CD4-positive, alpha-beta T cell (primary cell): ENCODE results near the gene SHANK1. TPM values are rescaled to one million over a fixed set of nuclear protein-coding genes. Genes with fewer than 3 reads are reported as not detected.

ENCODE experiments used
- ATAC-seq: fragments of 200-7000 bp; cut with Tn5 transposase; one replicate; pipeline ENCODE4 v1.10.0; 2022; ENCODE audit warnings: mild to moderate bottlenecking; ENCODE audit not compliant: poor library complexity
- CTCF ChIA-PET: fragments of 350-600 bp; sonication (Branson Sonifier 250); formaldehyde crosslinking; loops from one replicate; lab custom pipeline; 2021; ENCODE audit warnings: antibody characterized with exemption, inconsistent platforms; lab: Charles Lee
- POLR2A ChIA-PET: fragments of 350-600 bp; sonication (Branson Sonifier 250); formaldehyde crosslinking; loops from one replicate; lab custom pipeline; 2021; ENCODE audit warnings: antibody characterized with exemption, inconsistent platforms; lab: Charles Lee
- DNase-seq, 14 experiments: peaks; one replicate each; pipeline ENCODE4 v3.0.0-alpha.2; 2013 to 2020; ENCODE audit warnings: mixed read lengths in 2 of 14
- H3K27ac ChIP-seq, 2 donors: one replicate each; pipeline versions ENCODE4 v1.5.1 to v1.7.0; 2013; ENCODE audit warnings: low read length in 2 of 2, low read depth in 1 of 2, mild to moderate bottlenecking in 1 of 2
- H3K27me3 ChIP-seq, 2 experiments: 1 replicate in 1 of 2; 2 replicates in 1 of 2; pipeline versions ENCODE4 v1.6.1 to v1.7.0; 2013; ENCODE audit warnings: low read length in 2 of 2, control low read depth in 1 of 2, mild to moderate bottlenecking in 1 of 2, moderate library complexity in 1 of 2; ENCODE audit not compliant: insufficient read depth in 2 of 2, control insufficient read depth in 1 of 2
- H3K36me3 ChIP-seq: one replicate; pipeline ENCODE4 v1.6.1; 2013; ENCODE audit warnings: low read length, control low read depth; ENCODE audit not compliant: insufficient read depth
- H3K4me1 ChIP-seq: one replicate; pipeline ENCODE4 v1.6.1; 2013; ENCODE audit warnings: low read length, control low read depth; ENCODE audit not compliant: insufficient read depth
- H3K4me3 ChIP-seq: one replicate; pipeline ENCODE4 v1.5.1; 2013; ENCODE audit warnings: mild to moderate bottlenecking, low read length, moderate library complexity
- H3K9me3 ChIP-seq, 2 experiments: 1 replicate in 1 of 2; 2 replicates in 1 of 2; pipeline versions ENCODE4 v1.6.1 to v1.7.0; 2013; ENCODE audit warnings: low read length in 2 of 2, mild to moderate bottlenecking in 2 of 2, control low read depth in 1 of 2, moderate library complexity in 1 of 2; ENCODE audit not compliant: control insufficient read depth in 1 of 2, insufficient read depth in 1 of 2
- H3K27ac Mint-ChIP-seq: one replicate; pipeline ENCODE4 v1.8.0; 2020; ENCODE audit warnings: mixed read lengths
- H3K27me3 Mint-ChIP-seq: one replicate; pipeline ENCODE4 v1.8.0; 2021; ENCODE audit warnings: mixed read lengths
- H3K36me3 Mint-ChIP-seq: one replicate; pipeline ENCODE4 v1.8.0; 2021; ENCODE audit warnings: low read depth, mixed read lengths
- H3K4me1 Mint-ChIP-seq: one replicate; pipeline ENCODE4 v1.8.0; 2021; ENCODE audit warnings: low read depth, mixed read lengths
- H3K4me3 Mint-ChIP-seq: one replicate; pipeline ENCODE4 v1.8.0; 2020; ENCODE audit warnings: mild to moderate bottlenecking, mixed read lengths
- H3K9me3 Mint-ChIP-seq: one replicate; pipeline ENCODE4 v1.8.0; 2020; ENCODE audit warnings: mixed read lengths
- CTCF ChIP-seq: fragments of 200-600 bp; IDR thresholded peaks from one replicate; pipeline ENCODE4 v1.8.0; 2022; ENCODE audit warnings: antibody characterized with exemption, mild to moderate bottlenecking
- intact Hi-C, 2 experiments: fragments of 100-400 bp; cut with DNase I in 1 of 2; cut with micrococcal nuclease in 1 of 2; formaldehyde crosslinking; loops; one replicate each; pipeline versions ENCODE4 v1.15.1 to v1.9.0; 2023 to 2025; cut with DNase I, micrococcal nuclease
- total RNA-seq, 174 experiments: library from RNA in 2 of 174; stranded (reverse) in 2 of 174; gene quantifications; one replicate each; pipeline ENCODE4 v1.2.3 and lab custom pipeline; 2021 to 2026

SHANK1 gene
- total RNA-seq, 2 experiments from 2014 or later: not detected

- peaks cover 46% of the 10 kb centered on the region for H3K27me3 Mint-ChIP-seq
- DNase-seq: no peak
- TF ChIP-seq CTCF: no peak
- H3K4me1 ChIP-seq: no peaks in the 10 kb centered on the region
- no peaks in the 10 kb centered on the region for H3K9me3 Mint-ChIP-seq
- no peak overlapping the region for H3K4me3 Mint-ChIP-seq
- H3K27ac ChIP-seq: no peak overlapping the region
- intact Hi-C loops: no loop called here
- H3K27ac Mint-ChIP-seq: no peak overlapping the region
- peaks cover 0 to 4% of the 10 kb centered on the region in 2 experiments for H3K9me3 ChIP-seq
- ATAC-seq: no peak
- H3K36me3 Mint-ChIP-seq: no peaks in the 10 kb centered on the region
- no peaks in the 10 kb centered on the region for H3K36me3 ChIP-seq
- ChIA-PET CTCF (no interaction called here), POLR2A (no interaction called here)
- H3K4me1 Mint-ChIP-seq: no peaks in the 10 kb centered on the region
- peaks cover 0 to 10% of the 10 kb centered on the region in 2 experiments for H3K27me3 ChIP-seq
- no peak overlapping the region for H3K4me3 ChIP-seq
These were observed 25.6 kb upstream of the SHANK1 start for GRCh38 chr19:50745221-50745620.

- ChIA-PET CTCF (no interaction called here), POLR2A (no interaction called here)
- peaks cover 56% of the 10 kb centered on the region for H3K27me3 Mint-ChIP-seq
- H3K36me3 Mint-ChIP-seq: no peaks in the 10 kb centered on the region
- H3K27me3 ChIP-seq: peaks cover 0 to 16% of the 10 kb centered on the region in 2 experiments
- no peaks in the 10 kb centered on the region for H3K36me3 ChIP-seq
- H3K9me3 ChIP-seq: peaks cover 0 to 4% of the 10 kb centered on the region in 2 experiments
- no peak overlapping the region for H3K4me3 Mint-ChIP-seq
- no peak overlapping the region for H3K4me3 ChIP-seq
- H3K4me1 Mint-ChIP-seq: no peaks in the 10 kb centered on the region
- TF ChIP-seq CTCF: no peak
- ATAC-seq (no peak), DNase-seq (no peak)
- intact Hi-C loops: no loop called here
- H3K4me1 ChIP-seq: no peaks in the 10 kb centered on the region
- H3K27ac Mint-ChIP-seq: no peak overlapping the region
- no peaks in the 10 kb centered on the region for H3K9me3 Mint-ChIP-seq
- no peak overlapping the region for H3K27ac ChIP-seq
These were observed 23.9 kb upstream of the SHANK1 start for GRCh38 chr19:50743537-50743936.

GRCh38 chr19:50741179-50741933, 21.8 kb upstream of the SHANK1 start:
- no peak for ATAC-seq
- no peaks in the 10 kb centered on the region for H3K36me3 Mint-ChIP-seq
- no peak for TF ChIP-seq CTCF
- Histone ChIP-seq H3K36me3 (no peaks in the 10 kb centered on the region), H3K27me3 (peaks cover 5 to 14% of the 10 kb centered on the region in 2 experiments), H3K4me1 (no peaks in the 10 kb centered on the region), H3K27ac (no peak overlapping the region), H3K9me3 (peaks cover 0 to 4% of the 10 kb centered on the region in 2 experiments), H3K4me3 (no peak overlapping the region)
- ChIA-PET POLR2A (no interaction called here), CTCF (no interaction called here)
- DNase-seq: no peak
- no peak overlapping the region for H3K4me3 Mint-ChIP-seq
- intact Hi-C loops: no loop called here
- no peaks in the 10 kb centered on the region for H3K4me1 Mint-ChIP-seq
- H3K27me3 Mint-ChIP-seq: peaks cover 56% of the 10 kb centered on the region
- no peak overlapping the region for H3K27ac Mint-ChIP-seq
- H3K9me3 Mint-ChIP-seq: no peaks in the 10 kb centered on the region
